H9 (cell line): ENCODE measurements around the gene CYTH4. TPM values are rescaled to one million over a fixed set of nuclear protein-coding genes. Genes with fewer than 3 reads are reported as not detected.

Experiments used
- DNase-seq: peaks from one replicate; pipeline ENCODE4 v3.0.0-alpha.2; 2017
- H2AFZ ChIP-seq: one replicate; pipeline ENCODE4 v1.6.1; 2013; ENCODE audit warnings: mild to moderate bottlenecking, low read length, control low read depth, moderate library complexity
- H2AK5ac ChIP-seq: 2 replicates; pipeline ENCODE4 v1.6.1; 2013; ENCODE audit warnings: low read length, control low read depth, mixed read lengths; ENCODE audit not compliant: insufficient read length
- H2BK120ac ChIP-seq: one replicate; pipeline ENCODE4 v1.6.1; 2013; ENCODE audit warnings: low read depth, mild to moderate bottlenecking, low read length, control low read depth, inconsistent platforms; ENCODE audit not compliant: poor library complexity, severe bottlenecking
- H2BK12ac ChIP-seq: 2 replicates; pipeline ENCODE4 v1.6.1; 2013; ENCODE audit warnings: low read length, control low read depth, mixed read lengths, low read depth; ENCODE audit not compliant: insufficient read length
- H2BK15ac ChIP-seq: 2 replicates; pipeline ENCODE4 v1.6.1; 2013; ENCODE audit warnings: low read depth, low read length, control low read depth
- H2BK20ac ChIP-seq: one replicate; pipeline ENCODE4 v1.6.1; 2013; ENCODE audit warnings: low read depth, mild to moderate bottlenecking, low read length, control low read depth, inconsistent platforms; ENCODE audit not compliant: poor library complexity, severe bottlenecking
- H2BK5ac ChIP-seq: 2 replicates; pipeline ENCODE4 v1.6.1; 2013; ENCODE audit warnings: low read length, control low read depth, mixed read lengths; ENCODE audit not compliant: insufficient read length
- H3K14ac ChIP-seq: 2 replicates; pipeline ENCODE4 v1.6.1; 2013; ENCODE audit warnings: low read length, control low read depth; ENCODE audit not compliant: insufficient read depth
- H3K18ac ChIP-seq: 2 replicates; pipeline ENCODE4 v1.6.1; 2013; ENCODE audit warnings: low read depth, mild to moderate bottlenecking, mixed read lengths, low read length, control low read depth; ENCODE audit not compliant: insufficient read length
- H3K23ac ChIP-seq: 2 replicates; pipeline ENCODE4 v1.6.1; 2013; ENCODE audit warnings: low read length, control low read depth, mixed read lengths, low read depth; ENCODE audit not compliant: insufficient read length
- H3K23me2 ChIP-seq: 2 replicates; pipeline ENCODE4 v1.6.1; 2013; ENCODE audit warnings: low read depth, mild to moderate bottlenecking, mixed read lengths, low read length, control low read depth; ENCODE audit not compliant: insufficient read length, poor library complexity, severe bottlenecking
- H3K27ac ChIP-seq: 2 replicates; pipeline ENCODE4 v1.5.1; 2013; ENCODE audit warnings: low read length, control low read depth, mixed read lengths, low read depth; ENCODE audit not compliant: insufficient read length
- H3K27me3 ChIP-seq: 2 replicates; pipeline ENCODE4 v1.6.1; 2013; ENCODE audit warnings: low read length, control low read depth, inconsistent platforms; ENCODE audit not compliant: insufficient read depth
- H3K4ac ChIP-seq: 2 replicates; pipeline ENCODE4 v1.6.1; 2013; ENCODE audit warnings: low read depth, mild to moderate bottlenecking, control low read depth, inconsistent platforms, low read length, moderate library complexity
- H3K4me1 ChIP-seq: 2 replicates; pipeline ENCODE4 v1.6.1; 2013; ENCODE audit warnings: low read length, control low read depth, inconsistent platforms; ENCODE audit not compliant: insufficient read depth
- H3K4me2 ChIP-seq: 2 replicates; pipeline ENCODE4 v1.6.1; 2013; ENCODE audit warnings: low read length, control low read depth, mixed read lengths; ENCODE audit not compliant: insufficient read length, insufficient read depth
- H3K56ac ChIP-seq: 2 replicates; pipeline ENCODE4 v1.6.1; 2013; ENCODE audit warnings: low read depth, mild to moderate bottlenecking, mixed read lengths, low read length, control low read depth; ENCODE audit not compliant: insufficient read length
- H3K79me1 ChIP-seq: 2 replicates; pipeline ENCODE4 v1.6.1; 2013; ENCODE audit warnings: low read depth, mild to moderate bottlenecking, moderate library complexity, low read length, control low read depth, inconsistent platforms; ENCODE audit not compliant: insufficient read depth, poor library complexity, severe bottlenecking
- H3K79me2 ChIP-seq: 2 replicates; pipeline ENCODE4 v1.6.1; 2013; ENCODE audit warnings: low read length, control low read depth, inconsistent platforms; ENCODE audit not compliant: insufficient read depth
- H3K9ac ChIP-seq: 2 replicates; pipeline ENCODE4 v1.6.1; 2013; ENCODE audit warnings: low read length, control low read depth, mixed read lengths; ENCODE audit not compliant: insufficient read length; ENCODE audit errors: extremely low read depth
- H3K9me3 ChIP-seq: one replicate; pipeline ENCODE4 v1.6.1; 2013; ENCODE audit warnings: low read depth, low read length, inconsistent platforms; ENCODE audit not compliant: control insufficient read depth
- H3T11ph ChIP-seq: one replicate; pipeline ENCODE4 v1.6.1; 2013; ENCODE audit warnings: mild to moderate bottlenecking, low read length, control low read depth, inconsistent platforms
- H4K20me1 ChIP-seq: one replicate; pipeline ENCODE4 v1.6.1; 2013; ENCODE audit not compliant: control insufficient read depth, insufficient read length, insufficient read depth
- H4K5ac ChIP-seq: 2 replicates; pipeline ENCODE4 v1.6.1; 2013; ENCODE audit warnings: low read depth, mild to moderate bottlenecking, mixed read lengths, low read length, control low read depth; ENCODE audit not compliant: insufficient read length
- H4K8ac ChIP-seq: replicated peaks from 2 replicates; pipeline ENCODE4 v1.6.1; 2013; ENCODE audit warnings: low read length, control low read depth, mixed read lengths, low read depth; ENCODE audit not compliant: insufficient read length
- H4K91ac ChIP-seq: 2 replicates; pipeline ENCODE4 v1.6.1; 2013; ENCODE audit warnings: low read depth, mild to moderate bottlenecking, moderate library complexity, mixed read lengths, low read length, control low read depth; ENCODE audit not compliant: insufficient read length
- H3K27ac Mint-ChIP-seq, 3 experiments: 2 replicates in 2 of 3; 3 replicates in 1 of 3; pipeline ENCODE4 v1.8.0; 2020 to 2021; ENCODE audit warnings: mixed read lengths in 3 of 3, mild to moderate bottlenecking in 1 of 3, moderate library complexity in 1 of 3
- H3K27me3 Mint-ChIP-seq: 2 replicates; pipeline ENCODE4 v1.8.0; 2021; ENCODE audit warnings: low read depth, mild to moderate bottlenecking, moderate library complexity, mixed read lengths
- H3K36me3 Mint-ChIP-seq, 3 experiments: 2 replicates in 2 of 3; 3 replicates in 1 of 3; pipeline ENCODE4 v1.8.0; 2020 to 2021; ENCODE audit warnings: low read depth in 3 of 3, mixed read lengths in 3 of 3; ENCODE audit not compliant: insufficient read depth in 1 of 3
- H3K4me1 Mint-ChIP-seq, 2 experiments: 2 replicates each; pipeline ENCODE4 v1.8.0; 2020; ENCODE audit warnings: mixed read lengths in 2 of 2
- H3K4me3 Mint-ChIP-seq, 2 experiments: 2 replicates in 1 of 2; 3 replicates in 1 of 2; pipeline ENCODE4 v1.8.0; 2020 to 2021; ENCODE audit warnings: mild to moderate bottlenecking in 2 of 2, mixed read lengths in 2 of 2, moderate library complexity in 1 of 2
- H3K9me3 Mint-ChIP-seq, 2 experiments: 2 replicates in 1 of 2; 3 replicates in 1 of 2; pipeline ENCODE4 v1.8.0; 2020; ENCODE audit warnings: mild to moderate bottlenecking in 2 of 2, mixed read lengths in 2 of 2, moderate library complexity in 1 of 2
- CTCF ChIP-seq: fragments of 200-600 bp; sonication (generic); conservative IDR thresholded peaks from 3 replicates; pipeline ENCODE4 v1.8.0; 2021; ENCODE audit warnings: antibody characterized with exemption, mild to moderate bottlenecking
- WGBS: extraction: QIAGEN DNeasy Blood & Tissue Kit; methylation state at CpG from one replicate; pipeline ENCODE4 v1.1.7; 2013; ENCODE audit warnings: missing lambda C conversion rate, low lambda C conversion rate, mixed read lengths; ENCODE audit not compliant: insufficient read length; ENCODE audit errors: extremely low coverage; 5-methylcytosine and 5-hydroxymethylcytosine counted together
- total RNA-seq: library from RNA; stranded (reverse); gene quantifications from 2 replicates; pipeline ENCODE4 v1.2.1, GENCODE V29; 2021

CYTH4 gene
- total RNA-seq, 1 experiment from 2014 or later, result not detected

GRCh38 chr22:37303821-37304274, 21.5 kb downstream of the CYTH4 start:
- Histone ChIP-seq H4K8ac (no peak overlapping the region), H3K27ac (no peak overlapping the region), H3K9me3 (no peaks in the 10 kb centered on the region), H3K23ac (no peak overlapping the region), H3K9ac (no peak overlapping the region), H3K4me1 (peaks cover 3% of the 10 kb centered on the region; the same call in 1 of the 2 replicates), H2BK12ac (no peak overlapping the region), H3K79me2 (no peaks in the 10 kb centered on the region), H4K91ac (no peak overlapping the region), H4K20me1 (no peaks in the 10 kb centered on the region), H2BK120ac (no peak overlapping the region), H3K23me2 (no peaks in the 10 kb centered on the region), H3K4me2 (no peak overlapping the region), H2BK15ac (no peak overlapping the region), H3K56ac (no peak overlapping the region), H3K14ac (no peak overlapping the region), H2AFZ (no peak overlapping the region), H2BK5ac (no peak overlapping the region), H2BK20ac (no peak overlapping the region), H3K18ac (no peak overlapping the region), H3K4ac (no peak overlapping the region), H3K79me1 (no peaks in the 10 kb centered on the region), H3K27me3 (no peaks in the 10 kb centered on the region), H4K5ac (no peak overlapping the region), H3T11ph (no peak overlapping the region), H2AK5ac (no peak overlapping the region)
- WGBS, result no CpG with 5 or more reads among the region's 9 CpGs
- Mint-ChIP-seq H3K36me3 (no peaks in the 10 kb centered on the region), H3K4me1 (peaks cover 49 to 74% of the 10 kb centered on the region in 2 experiments), H3K4me3 (0 out of 5 replicates have a peak overlapping the region, but pooled peaks of 1 of the 2 experiments have one; percentile 10), H3K27ac (no peak overlapping the region; a peak in 1 of 7 replicates), H3K9me3 (peaks cover 0 to 10% of the 10 kb centered on the region in 2 experiments; a peak in 2 of 5 replicates), H3K27me3 (peaks cover 30% of the 10 kb centered on the region)
- DNase-seq, result no peak
- TF ChIP-seq CTCF, result no peak
